ENCODE data around the gene FANCC.
A peak's percentile ranks its signal among the peaks of the same experiment; 100 is the strongest.

The FANCC gene

DNA sequence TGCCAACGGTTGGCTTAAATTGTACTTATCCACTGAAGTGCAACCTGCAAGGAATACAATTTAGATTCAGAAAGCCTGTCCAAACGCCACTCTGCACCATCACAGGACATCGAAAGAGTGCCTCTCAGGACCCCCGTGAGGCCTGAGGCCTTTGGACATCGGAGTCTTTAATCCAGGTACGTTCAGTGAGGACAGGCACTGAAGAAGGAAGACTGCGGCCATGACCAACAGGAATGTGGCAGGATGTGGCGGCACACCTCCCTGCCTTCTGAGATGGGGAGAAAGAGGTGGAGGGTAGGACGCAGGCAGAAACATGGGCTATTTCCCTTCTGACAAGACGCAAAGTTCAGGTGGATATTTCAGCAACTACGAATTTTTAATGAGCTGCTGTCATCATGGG, 205.8 kb downstream of the FANCC start:
- WGBS, 2 donors (ENCODE audit: extremely low coverage in 2 of 2, insufficient read length in 2 of 2, insufficient replicate concordance in 1 of 2) = no CpG with 5 or more reads among the region's 11 CpGs
- Histone ChIP-seq H3K27me3 (ENCODE audit: control insufficient read depth in 3 of 3, insufficient read depth in 3 of 3, low read depth in 1 of 3, low read length in 3 of 3) (no peaks in the 10 kb centered on the region), H3K23ac (ENCODE audit: low read depth, low read length, poor library complexity) (no peak overlapping the region), H3K4me3 (ENCODE audit: low read length in 2 of 2) (no peak overlapping the region), H3K36me3 (replicated peaks in 1 of 2; ENCODE audit: control insufficient read depth in 2 of 2, insufficient read depth in 2 of 2, low read length in 2 of 2) (peaks cover 13 to 67% of the 10 kb centered on the region in 2 donors), H2AK5ac (ENCODE audit: low read depth, low read length) (no peak overlapping the region), H3K4me1 (ENCODE audit: control insufficient read depth in 2 of 2, insufficient read depth in 1 of 2, low read depth in 1 of 2, low read length in 2 of 2) (no peaks in the 10 kb centered on the region), H3K14ac (ENCODE audit: low read length) (no peak overlapping the region), H3K18ac (ENCODE audit: low read length) (no peak overlapping the region), H2AFZ (ENCODE audit: low read length) (no peak overlapping the region), H2BK5ac (ENCODE audit: low read length) (no peak overlapping the region), H4K91ac (ENCODE audit: low read depth, low read length, poor library complexity) (no peak overlapping the region), H3K27ac (replicated peaks; ENCODE audit: low read length) (no peak overlapping the region), H3K9ac (ENCODE audit: low read depth, low read length, poor library complexity) (no peak overlapping the region), H2BK120ac (ENCODE audit: low read depth, low read length) (no peak overlapping the region), H3K4me2 (ENCODE audit: insufficient read depth, low read length, poor library complexity, severe bottlenecking) (peak overlapping the region; percentile 29), H3K79me1 (ENCODE audit: low read depth, low read length) (no peaks in the 10 kb centered on the region), H2BK15ac (ENCODE audit: low read length) (no peak overlapping the region), H2BK12ac (ENCODE audit: low read length) (no peak overlapping the region), H4K8ac (ENCODE audit: low read depth, low read length) (no peak overlapping the region), H3K4ac (ENCODE audit: low read length) (no peak overlapping the region), H3K9me3 (replicated peaks in 1 of 2; ENCODE audit: control insufficient read depth in 2 of 2, insufficient read depth in 1 of 2, low read depth in 1 of 2, low read length in 2 of 2) (no peaks in the 10 kb centered on the region)
- no peak for DNase-seq (ENCODE audit: low spot score)

DNA sequence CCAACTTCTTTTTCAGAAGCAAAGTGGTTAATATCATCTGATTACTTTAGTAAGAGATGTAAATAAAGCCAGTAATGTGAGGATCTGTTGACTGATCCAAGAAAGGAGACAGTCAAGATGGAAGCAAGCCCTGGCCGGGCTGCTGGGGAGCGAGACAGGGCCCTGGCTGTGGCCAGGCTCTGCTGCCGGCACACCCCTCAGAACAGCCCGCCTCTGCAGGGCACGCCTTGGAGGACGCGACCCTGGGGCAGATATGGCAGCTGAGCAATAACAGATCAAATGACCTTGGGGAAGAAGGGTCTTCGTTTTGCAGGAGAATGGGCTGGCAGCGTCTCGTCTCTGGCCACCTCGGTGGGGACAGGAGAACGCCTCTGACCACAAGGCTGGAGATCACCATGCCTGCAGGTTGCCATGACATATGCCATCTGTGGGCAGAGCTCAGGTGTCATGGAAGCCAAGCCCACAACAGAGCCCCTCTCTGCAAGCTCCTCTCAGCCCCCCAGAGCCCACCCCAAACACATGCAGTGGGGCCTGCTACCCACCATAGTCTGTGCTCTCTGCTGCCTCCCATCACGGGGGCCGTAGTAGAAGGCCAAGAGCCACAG, 206.5 kb downstream of the FANCC start:
- H2BK12ac ChIP-seq (ENCODE audit: low read length) = no peak overlapping the region
- H3K23ac ChIP-seq (ENCODE audit: low read depth, low read length, poor library complexity) = no peak overlapping the region
- peak overlapping the region; percentile 29 for H3K18ac ChIP-seq (ENCODE audit: low read length)
- H2BK15ac ChIP-seq (ENCODE audit: low read length) = no peak overlapping the region
- H3K36me3 ChIP-seq (replicated peaks in 1 of 2; ENCODE audit: control insufficient read depth in 2 of 2, insufficient read depth in 2 of 2, low read length in 2 of 2) = peaks cover 13 to 74% of the 10 kb centered on the region in 2 donors
- H3K4me1 ChIP-seq (ENCODE audit: control insufficient read depth in 2 of 2, insufficient read depth in 1 of 2, low read depth in 1 of 2, low read length in 2 of 2) = no peaks in the 10 kb centered on the region
- no peak overlapping the region for H3K4ac ChIP-seq (ENCODE audit: low read length)
- H2AK5ac ChIP-seq (ENCODE audit: low read depth, low read length) = no peak overlapping the region
- DNase-seq (ENCODE audit: low spot score) = no peak
- H3K14ac ChIP-seq (ENCODE audit: low read length) = no peak overlapping the region
- H4K8ac ChIP-seq (ENCODE audit: low read depth, low read length) = no peak overlapping the region
- H2BK5ac ChIP-seq (ENCODE audit: low read length) = no peak overlapping the region
- H2BK120ac ChIP-seq (ENCODE audit: low read depth, low read length) = no peak overlapping the region
- H3K9me3 ChIP-seq (replicated peaks in 1 of 2; ENCODE audit: control insufficient read depth in 2 of 2, insufficient read depth in 1 of 2, low read depth in 1 of 2, low read length in 2 of 2) = no peaks in the 10 kb centered on the region
- no peak overlapping the region for H3K27ac ChIP-seq (replicated peaks; ENCODE audit: low read length)
- no peak overlapping the region for H3K4me3 ChIP-seq (ENCODE audit: low read length in 2 of 2)
- H3K4me2 ChIP-seq (ENCODE audit: insufficient read depth, low read length, poor library complexity, severe bottlenecking) = no peak overlapping the region
- no peaks in the 10 kb centered on the region for H3K27me3 ChIP-seq (ENCODE audit: control insufficient read depth in 3 of 3, insufficient read depth in 3 of 3, low read depth in 1 of 3, low read length in 3 of 3)
- no CpG with 5 or more reads among the region's 14 CpGs for WGBS, 2 donors (ENCODE audit: extremely low coverage in 2 of 2, insufficient read length in 2 of 2, insufficient replicate concordance in 1 of 2)
- no peak overlapping the region for H3K9ac ChIP-seq (ENCODE audit: low read depth, low read length, poor library complexity)
- H4K91ac ChIP-seq (ENCODE audit: low read depth, low read length, poor library complexity) = no peak overlapping the region
- H3K79me1 ChIP-seq (ENCODE audit: low read depth, low read length) = no peaks in the 10 kb centered on the region
- H2AFZ ChIP-seq (ENCODE audit: low read length) = no peak overlapping the region

DNA sequence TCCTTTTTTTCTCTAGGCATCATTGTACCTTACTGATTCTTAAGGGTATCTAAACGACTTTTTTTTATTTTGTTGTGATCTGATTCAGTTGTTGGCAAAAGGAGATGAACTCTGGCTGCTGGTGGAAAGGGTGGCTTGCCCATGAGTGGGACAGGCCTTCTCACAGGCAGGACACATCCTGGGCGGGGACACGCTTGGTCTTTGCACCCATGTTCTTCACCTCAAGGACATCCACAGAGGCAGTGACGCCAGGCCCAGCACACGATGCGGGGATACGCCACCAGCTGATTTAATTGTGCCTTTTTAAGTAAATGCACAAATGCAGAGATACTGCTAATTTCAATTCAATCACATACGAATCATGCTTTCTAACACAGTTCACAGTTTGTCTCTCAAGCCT, 208.1 kb downstream of the FANCC start:
- Histone ChIP-seq H2AFZ (ENCODE audit: low read length) (no peak overlapping the region), H3K27ac (replicated peaks; ENCODE audit: low read length) (no peak overlapping the region), H3K27me3 (ENCODE audit: control insufficient read depth in 3 of 3, insufficient read depth in 3 of 3, low read depth in 1 of 3, low read length in 3 of 3) (no peaks in the 10 kb centered on the region), H3K4ac (ENCODE audit: low read length) (no peak overlapping the region), H2BK5ac (ENCODE audit: low read length) (no peak overlapping the region), H3K9ac (ENCODE audit: low read depth, low read length, poor library complexity) (no peak overlapping the region), H4K91ac (ENCODE audit: low read depth, low read length, poor library complexity) (no peak overlapping the region), H2BK15ac (ENCODE audit: low read length) (no peak overlapping the region), H3K23ac (ENCODE audit: low read depth, low read length, poor library complexity) (no peak overlapping the region), H3K4me3 (ENCODE audit: low read length in 2 of 2) (no peak overlapping the region), H3K4me2 (ENCODE audit: insufficient read depth, low read length, poor library complexity, severe bottlenecking) (no peak overlapping the region), H3K18ac (ENCODE audit: low read length) (no peak overlapping the region), H2BK12ac (ENCODE audit: low read length) (no peak overlapping the region), H4K8ac (ENCODE audit: low read depth, low read length) (no peak overlapping the region), H3K36me3 (replicated peaks in 1 of 2; ENCODE audit: control insufficient read depth in 2 of 2, insufficient read depth in 2 of 2, low read length in 2 of 2) (peaks cover 16 to 88% of the 10 kb centered on the region in 2 donors), H3K9me3 (replicated peaks in 1 of 2; ENCODE audit: control insufficient read depth in 2 of 2, insufficient read depth in 1 of 2, low read depth in 1 of 2, low read length in 2 of 2) (no peaks in the 10 kb centered on the region), H3K14ac (ENCODE audit: low read length) (no peak overlapping the region), H3K79me1 (ENCODE audit: low read depth, low read length) (no peaks in the 10 kb centered on the region), H2AK5ac (ENCODE audit: low read depth, low read length) (no peak overlapping the region), H3K4me1 (ENCODE audit: control insufficient read depth in 2 of 2, insufficient read depth in 1 of 2, low read depth in 1 of 2, low read length in 2 of 2) (no peaks in the 10 kb centered on the region), H2BK120ac (ENCODE audit: low read depth, low read length) (no peak overlapping the region)
- WGBS, 2 donors (ENCODE audit: extremely low coverage in 2 of 2, insufficient read length in 2 of 2, insufficient replicate concordance in 1 of 2) = no CpG with 5 or more reads among the region's 8 CpGs
- no peak for DNase-seq (ENCODE audit: low spot score)

DNA sequence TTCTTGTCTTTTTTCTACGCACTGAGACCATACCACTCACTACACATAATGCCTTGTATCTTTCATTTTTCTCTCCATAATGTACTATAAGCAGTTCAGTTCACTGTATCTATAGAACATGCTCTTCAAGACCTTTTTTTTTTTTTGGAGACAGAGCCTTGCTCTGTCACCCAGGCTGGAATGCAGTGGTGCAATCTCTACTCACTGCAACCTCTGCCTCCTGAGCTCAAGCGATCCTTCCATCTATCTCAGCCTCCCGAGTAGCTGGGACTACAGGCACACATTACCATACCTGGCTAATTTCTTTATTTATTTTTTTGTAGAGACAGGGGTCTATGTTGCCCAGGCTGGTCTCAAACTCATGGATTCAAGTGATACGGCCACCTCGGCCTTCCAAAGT, 208.7 kb downstream of the FANCC start:
- Histone ChIP-seq H2BK15ac (ENCODE audit: low read length) (no peak overlapping the region), H3K4me2 (ENCODE audit: insufficient read depth, low read length, poor library complexity, severe bottlenecking) (no peak overlapping the region), H3K9me3 (replicated peaks in 1 of 2; ENCODE audit: control insufficient read depth in 2 of 2, insufficient read depth in 1 of 2, low read depth in 1 of 2, low read length in 2 of 2) (no peaks in the 10 kb centered on the region), H3K14ac (ENCODE audit: low read length) (no peak overlapping the region), H2BK120ac (ENCODE audit: low read depth, low read length) (no peak overlapping the region), H3K27ac (replicated peaks; ENCODE audit: low read length) (no peak overlapping the region), H3K36me3 (replicated peaks in 1 of 2; ENCODE audit: control insufficient read depth in 2 of 2, insufficient read depth in 2 of 2, low read length in 2 of 2) (peaks cover 14 to 87% of the 10 kb centered on the region in 2 donors), H3K27me3 (ENCODE audit: control insufficient read depth in 3 of 3, insufficient read depth in 3 of 3, low read depth in 1 of 3, low read length in 3 of 3) (no peaks in the 10 kb centered on the region), H3K4ac (ENCODE audit: low read length) (no peak overlapping the region), H4K91ac (ENCODE audit: low read depth, low read length, poor library complexity) (no peak overlapping the region), H2AK5ac (ENCODE audit: low read depth, low read length) (no peak overlapping the region), H2BK5ac (ENCODE audit: low read length) (no peak overlapping the region), H3K18ac (ENCODE audit: low read length) (no peak overlapping the region), H2BK12ac (ENCODE audit: low read length) (no peak overlapping the region), H4K8ac (ENCODE audit: low read depth, low read length) (no peak overlapping the region), H3K79me1 (ENCODE audit: low read depth, low read length) (no peaks in the 10 kb centered on the region), H3K9ac (ENCODE audit: low read depth, low read length, poor library complexity) (no peak overlapping the region), H3K4me1 (ENCODE audit: control insufficient read depth in 2 of 2, insufficient read depth in 1 of 2, low read depth in 1 of 2, low read length in 2 of 2) (no peaks in the 10 kb centered on the region), H3K23ac (ENCODE audit: low read depth, low read length, poor library complexity) (no peak overlapping the region), H3K4me3 (ENCODE audit: low read length in 2 of 2) (no peak overlapping the region), H2AFZ (ENCODE audit: low read length) (no peak overlapping the region)
- WGBS, 2 donors (ENCODE audit: extremely low coverage in 2 of 2, insufficient read length in 2 of 2, insufficient replicate concordance in 1 of 2) = no CpG with 5 or more reads among the region's 5 CpGs
- DNase-seq (ENCODE audit: low spot score) = no peak
